ENCODE results near the gene CRTC2.
A peak's percentile ranks its signal among the peaks of the same experiment; 100 is the strongest.

The CRTC2 gene

DNA sequence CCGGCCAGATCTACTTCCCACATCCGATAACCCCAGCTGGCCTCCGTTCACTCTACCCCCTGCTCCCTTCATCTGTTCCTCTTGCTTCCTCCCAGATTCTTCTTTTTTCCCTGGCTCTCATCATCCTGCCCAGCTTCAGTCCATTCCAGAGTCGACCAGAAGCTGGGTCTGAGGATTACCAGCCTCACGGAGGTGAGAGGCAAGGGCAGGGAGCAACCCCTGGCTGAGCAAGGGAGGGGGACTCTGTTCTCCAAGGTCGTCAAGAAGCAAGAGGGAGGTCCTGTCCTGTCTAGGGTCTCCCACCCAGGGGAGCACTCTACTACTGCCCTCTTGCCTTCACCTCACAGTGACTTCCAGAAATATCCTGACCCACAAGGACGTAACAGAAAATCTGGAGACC lies 15.1 kb upstream of the CRTC2 start:
- DNase-seq = no peak

DNA sequence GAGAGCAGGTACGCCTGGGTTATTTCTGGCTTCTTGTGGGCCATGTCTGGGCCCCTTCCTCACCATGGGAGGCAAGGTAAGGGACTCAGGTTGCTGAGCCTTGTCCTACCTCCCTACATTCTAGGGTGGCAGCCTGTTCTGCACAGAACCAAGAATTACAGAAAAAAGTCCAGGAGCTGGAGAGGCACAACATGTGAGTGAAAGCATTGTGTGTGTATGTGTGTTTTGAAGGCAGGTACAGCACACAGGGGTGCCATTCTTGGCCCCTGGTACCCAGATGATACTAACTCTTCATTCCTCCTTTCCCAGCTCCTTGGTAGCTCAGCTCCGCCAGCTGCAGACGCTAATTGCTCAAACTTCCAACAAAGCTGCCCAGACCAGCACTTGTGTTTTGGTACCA lies 14.7 kb upstream of the CRTC2 start:
- DNase-seq = no peak

DNA sequence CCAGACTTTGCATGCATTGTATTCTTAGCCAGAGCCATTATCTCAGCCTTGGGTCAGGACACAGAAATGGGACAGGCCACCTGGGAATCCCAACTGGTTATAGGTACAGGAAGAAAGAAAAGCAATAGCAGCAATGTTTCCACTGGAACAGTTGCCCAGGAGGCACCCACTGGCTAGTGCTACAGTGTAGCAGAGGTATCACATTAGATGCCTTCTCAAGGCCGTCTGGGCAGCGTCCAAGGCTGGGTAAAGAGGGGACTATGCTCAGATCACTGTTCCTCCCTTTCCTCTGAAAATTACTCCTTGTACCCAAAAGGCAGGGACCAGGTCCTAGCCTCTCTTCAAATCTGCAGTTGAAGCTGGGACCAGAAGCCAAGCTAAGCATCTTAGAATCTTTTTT lies 11.9 kb upstream of the CRTC2 start:
- DNase-seq = no peak

DNA sequence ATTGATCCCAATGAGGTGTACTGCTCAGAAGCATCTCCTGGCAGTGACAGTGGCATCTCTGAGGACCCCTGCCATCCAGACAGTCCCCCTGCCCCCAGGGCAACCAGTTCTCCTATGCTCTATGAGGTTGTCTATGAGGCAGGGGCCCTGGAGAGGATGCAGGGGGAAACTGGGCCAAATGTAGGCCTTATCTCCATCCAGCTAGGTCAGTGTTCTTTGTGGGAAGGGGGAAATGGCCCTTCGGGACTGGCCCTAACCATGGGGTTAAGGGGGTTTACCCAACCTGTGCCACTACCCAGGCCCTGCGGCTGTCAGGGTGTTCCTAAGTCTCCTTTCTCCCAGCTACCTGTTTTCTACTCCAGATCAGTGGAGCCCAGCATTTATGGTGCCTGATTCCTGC lies 10.6 kb upstream of the CRTC2 start:
- DNase-seq = no peak

DNA sequence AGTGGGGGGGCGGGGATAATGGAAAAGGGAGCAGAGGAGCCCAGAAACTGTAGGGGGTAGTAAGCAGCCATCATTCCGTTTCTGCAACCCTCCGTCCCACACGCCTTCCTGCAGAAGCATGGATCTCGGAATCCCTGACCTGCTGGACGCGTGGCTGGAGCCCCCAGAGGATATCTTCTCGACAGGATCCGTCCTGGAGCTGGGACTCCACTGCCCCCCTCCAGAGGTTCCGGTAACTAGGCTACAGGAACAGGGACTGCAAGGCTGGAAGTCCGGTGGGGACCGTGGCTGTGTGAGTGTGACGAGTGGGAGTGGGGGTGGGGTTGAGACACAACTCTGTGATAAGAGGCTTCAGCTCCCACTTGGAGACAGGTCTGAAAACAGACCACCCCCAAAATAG lies 10.0 kb upstream of the CRTC2 start:
- DNase-seq = no peak

DNA sequence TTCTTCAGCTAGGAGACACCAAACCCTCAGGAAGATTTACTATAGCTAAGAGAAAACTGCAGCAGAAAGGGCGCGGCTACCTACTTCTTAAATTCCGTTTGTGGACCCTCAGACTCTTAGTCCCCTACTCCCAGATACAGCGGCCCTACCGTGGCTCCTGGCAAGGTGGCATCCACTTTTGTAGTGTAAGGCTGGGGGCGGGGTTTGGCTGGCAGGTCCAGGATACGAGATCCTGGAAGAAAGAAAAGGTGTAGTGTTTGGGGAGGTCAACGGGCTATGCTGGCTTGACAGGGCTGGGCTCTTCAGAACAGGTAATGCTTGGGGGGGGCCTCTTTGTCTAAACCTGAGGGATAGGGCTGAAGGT lies 9.6 kb upstream of the CRTC2 start:
- DNase-seq = no peak

DNA sequence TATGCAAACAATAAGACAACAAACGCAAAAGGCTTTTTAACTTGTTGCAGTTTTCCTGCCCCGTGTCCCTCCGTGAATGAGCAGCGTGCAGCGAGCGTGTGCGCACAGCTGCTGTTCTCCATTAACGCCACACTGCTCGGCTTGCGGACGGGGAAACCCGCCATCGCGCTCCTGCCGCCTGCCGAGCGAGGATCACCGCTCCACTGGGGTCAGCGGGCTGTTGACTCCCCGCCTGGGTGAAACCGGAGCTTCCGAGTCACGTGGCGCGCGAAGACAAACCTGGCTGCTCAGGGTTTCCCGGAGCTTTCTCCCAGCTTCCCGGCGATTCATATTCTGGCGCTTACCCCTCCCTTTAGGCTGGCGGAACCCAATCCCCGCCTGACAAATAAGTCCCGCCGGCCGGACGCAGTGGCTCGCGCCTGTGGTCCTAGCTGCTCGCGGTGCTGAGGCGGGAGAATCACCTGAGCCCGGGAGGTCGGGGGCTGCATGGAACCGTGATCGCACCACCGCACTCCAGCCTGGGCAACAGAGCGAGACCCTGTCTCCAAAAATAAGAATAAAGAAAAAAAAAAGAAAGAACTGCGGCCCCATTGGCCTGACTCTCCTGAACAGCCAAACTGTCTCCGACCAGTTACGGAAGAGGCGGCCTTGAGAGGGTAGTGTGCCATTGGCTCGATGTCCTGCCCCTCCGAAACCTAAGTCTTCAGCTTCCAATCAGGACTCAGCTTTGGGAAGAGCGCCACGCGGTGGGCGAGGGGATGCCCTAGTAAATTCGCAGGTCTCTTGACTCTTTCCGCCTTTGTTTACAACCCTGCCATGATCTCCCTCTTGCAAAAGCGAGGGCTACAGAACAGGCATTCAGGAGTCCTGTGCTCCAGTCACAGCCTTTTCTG lies 8.9 kb upstream of the CRTC2 start, which contains the start of gene CREB3L4:
TSS of gene CREB3L4 (plus strand) at position 796 of the 893 bp plus-strand sequence. CDS start 624 bp downstream, outside the sequence.
- peak; percentile 76 for DNase-seq

DNA sequence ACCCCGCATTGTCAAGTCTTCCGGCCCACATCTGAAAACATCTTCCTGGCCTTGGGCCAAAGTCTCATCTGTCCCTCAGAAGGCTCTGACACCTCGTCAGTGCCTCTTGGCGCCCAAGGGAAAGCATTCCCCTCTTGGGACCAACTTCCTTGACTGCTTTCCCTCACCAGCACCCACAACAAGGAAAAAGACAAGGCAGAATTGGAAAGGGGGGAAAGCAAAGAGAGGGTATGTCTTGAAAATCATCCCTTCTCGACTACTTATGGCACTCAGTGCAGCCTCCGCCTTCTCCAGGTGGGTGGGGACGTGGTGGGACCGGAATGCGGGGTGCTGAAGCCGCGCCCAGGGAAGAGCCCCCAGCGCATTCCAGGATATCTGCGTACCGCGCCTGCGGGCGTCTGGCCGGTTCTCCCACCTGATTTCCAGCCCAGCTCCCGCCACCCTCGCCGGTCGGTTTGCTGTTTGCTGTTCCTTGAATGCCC lies 5.5 kb upstream of the CRTC2 start:
- no peak for DNase-seq

DNA sequence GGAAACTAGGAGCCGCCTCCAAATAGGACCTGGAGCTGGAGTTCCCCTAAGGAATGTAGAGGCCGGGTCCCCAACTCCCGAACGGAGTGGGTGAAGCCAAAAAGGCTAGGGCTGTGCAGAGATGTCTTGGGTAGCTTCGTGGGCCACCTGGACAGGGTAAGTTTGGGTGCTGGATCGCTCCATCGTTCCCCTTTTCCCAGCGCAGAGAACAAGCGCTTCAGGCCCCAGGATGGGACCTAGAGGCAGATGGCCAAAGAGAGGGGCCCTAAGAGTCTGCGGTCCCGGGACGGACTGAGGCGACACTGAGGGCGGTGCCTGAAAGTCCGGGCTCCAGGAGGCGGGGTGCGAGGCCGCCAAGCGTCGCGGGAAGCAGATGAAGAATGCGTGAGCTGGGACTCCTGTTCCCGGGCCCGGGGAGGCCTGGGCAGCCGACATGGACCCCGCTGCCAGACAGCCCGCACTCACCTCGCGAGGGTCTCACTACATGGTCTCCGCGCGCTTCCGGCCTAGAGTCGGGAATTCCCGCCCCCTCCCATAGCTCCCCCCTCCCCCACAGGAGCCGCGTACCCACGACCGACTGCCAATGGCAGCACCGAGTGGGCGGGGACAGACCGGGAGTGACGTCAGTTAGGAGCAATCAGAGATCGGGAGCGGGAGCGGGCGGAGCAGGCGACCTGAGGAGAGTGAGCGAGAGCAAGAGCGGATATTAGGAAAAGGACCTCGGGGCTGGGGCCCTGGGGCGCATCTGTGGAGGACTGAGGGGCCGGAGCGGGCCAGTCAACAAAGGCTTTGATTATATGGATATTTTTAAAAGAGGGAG lies 4.8 kb upstream of the CRTC2 start, which contains the start of gene SLC39A1:
TSS of gene SLC39A1 (minus strand) at position 508 of the 820 bp plus-strand sequence. CDS start 822 bp downstream, outside the sequence.
- peak; percentile 87 for DNase-seq

DNA sequence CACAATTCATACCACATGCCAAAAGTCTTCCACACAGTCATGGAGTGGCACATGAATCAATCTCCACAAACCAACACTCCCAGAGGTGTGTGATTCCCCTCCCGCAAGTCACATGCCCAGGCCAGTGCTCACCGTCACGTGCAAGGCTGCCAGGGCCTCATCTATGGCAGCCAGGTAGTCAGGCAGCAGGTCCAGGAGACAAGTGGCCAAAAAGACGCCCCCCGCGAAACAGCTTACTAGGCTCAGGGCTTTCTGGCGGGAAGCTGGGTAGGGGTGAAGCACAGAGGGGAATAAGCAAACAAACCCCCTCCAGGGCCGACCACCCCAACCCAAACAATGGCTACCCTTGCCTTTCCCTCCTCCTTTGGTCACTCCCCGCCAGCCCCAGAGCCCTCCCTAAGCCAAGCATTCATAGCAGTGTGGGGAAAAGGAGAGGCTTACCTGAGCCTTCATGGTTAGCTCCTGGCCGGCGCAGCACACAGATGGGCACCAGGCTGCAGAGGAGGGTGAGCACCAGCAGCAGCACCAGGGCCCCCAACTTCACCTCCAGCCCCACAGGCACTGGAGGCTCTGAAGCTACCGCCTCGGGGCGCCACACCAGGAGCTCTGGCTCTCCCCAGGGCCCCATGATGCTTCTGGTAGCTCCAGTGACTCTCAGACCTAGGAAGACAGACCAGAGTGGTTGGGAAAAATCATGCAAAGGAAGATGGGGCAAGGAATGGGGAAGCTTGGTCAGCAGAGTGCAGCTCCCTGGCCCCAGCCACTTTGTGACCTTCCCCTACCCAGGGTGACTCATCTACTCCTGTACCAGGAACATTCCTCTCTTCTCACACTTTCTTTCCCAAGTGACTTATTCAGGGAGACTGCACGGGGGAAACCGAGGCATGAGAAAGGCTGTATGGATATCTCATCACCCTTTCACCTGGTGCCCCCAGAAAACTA lies 3.9 kb upstream of the CRTC2 start:
- no peak for DNase-seq

DNA sequence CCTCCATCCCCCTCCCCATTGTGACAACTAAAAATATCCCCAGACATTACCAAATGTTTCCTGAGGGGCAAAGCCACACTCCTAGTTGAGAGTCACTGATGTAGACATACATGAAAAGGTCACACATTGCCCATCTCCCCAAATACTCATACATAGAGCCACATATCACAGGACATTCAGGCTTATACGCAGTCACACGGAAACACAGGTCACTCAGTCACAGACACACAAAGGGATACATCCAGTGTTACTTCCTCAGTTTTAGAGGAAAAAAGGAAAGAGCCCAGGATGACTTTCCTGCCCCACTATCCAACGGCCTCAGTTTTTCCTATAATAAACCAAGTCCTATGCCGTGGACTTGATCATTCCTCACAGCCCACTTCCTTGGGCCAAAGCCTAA lies 3.0 kb upstream of the CRTC2 start:
- no peak for DNase-seq

DNA sequence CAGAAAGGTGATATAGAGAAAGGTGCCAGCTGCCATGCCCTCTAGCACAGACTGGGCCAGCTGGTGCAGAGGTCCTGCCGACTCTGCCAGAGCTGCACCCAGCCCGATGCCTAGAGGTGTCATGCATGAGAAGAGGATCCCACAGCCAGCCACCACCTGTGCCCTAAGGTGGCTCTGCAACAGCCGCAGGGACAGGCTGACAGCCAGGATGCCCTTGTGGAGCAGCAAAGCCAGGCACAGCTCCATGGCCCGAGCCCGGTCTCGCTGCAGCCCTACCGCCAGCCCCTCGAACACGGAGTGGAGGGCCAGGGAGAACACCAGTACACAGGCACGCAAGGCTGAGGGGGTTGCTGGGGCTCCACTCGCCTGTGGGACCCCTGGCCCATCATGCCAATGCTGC lies 1.8 kb upstream of the CRTC2 start:
- no peak for DNase-seq

DNA sequence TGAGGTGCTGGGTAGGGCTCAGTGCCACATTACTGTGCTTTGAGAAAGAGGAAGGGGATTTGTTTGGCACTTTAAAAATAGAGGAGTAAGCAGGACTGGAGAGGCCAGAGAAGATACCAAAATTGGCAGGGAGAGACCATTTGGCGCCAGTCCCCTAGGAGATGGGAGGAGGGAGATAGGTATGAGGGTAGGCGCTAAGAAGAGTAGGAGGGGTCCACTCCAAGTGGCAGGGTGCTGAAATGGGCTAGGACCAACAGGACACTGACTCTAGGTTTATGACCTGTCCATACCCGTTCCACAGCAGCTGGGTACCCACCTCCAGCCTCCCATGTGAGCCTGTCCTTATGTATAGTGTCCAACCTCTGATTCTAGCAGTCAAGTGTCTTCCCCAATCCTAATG lies 1.0 kb upstream of the CRTC2 start:
- no peak for DNase-seq

DNA sequence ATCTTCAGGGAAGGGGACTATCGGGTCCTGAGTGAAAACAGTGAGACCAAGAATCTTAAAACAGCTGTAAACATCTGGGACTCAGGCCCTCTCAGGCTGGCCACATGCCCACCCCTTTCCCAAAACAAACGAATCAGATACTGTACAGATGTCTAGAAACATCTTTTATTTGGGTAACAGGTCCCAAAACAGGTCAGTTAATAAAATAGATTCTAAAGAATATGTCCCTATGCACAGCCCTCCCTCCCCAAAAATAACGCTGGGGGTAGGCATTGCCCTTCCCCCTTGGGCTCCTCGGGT lies 499 bp upstream of the CRTC2 start:
- no peak for DNase-seq

DNA sequence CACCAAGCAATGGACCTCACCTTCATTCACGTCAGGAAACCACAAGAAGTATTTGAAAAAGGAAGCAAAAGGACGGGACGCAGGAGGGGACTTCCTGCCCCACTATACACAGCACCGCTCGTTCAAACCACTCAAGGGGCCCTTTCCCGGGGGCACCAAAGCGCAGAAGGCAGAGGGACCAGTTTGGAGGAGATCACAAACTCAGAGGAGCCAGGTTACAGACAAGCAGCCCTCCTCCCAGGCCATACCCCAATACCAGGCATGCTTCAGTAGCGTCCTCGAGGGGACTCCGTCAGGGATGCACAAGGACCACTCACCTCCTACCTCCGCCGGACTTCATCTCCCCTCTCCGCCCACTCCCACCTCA lies 685 bp downstream of the CRTC2 start:
- DNase-seq = no peak

DNA sequence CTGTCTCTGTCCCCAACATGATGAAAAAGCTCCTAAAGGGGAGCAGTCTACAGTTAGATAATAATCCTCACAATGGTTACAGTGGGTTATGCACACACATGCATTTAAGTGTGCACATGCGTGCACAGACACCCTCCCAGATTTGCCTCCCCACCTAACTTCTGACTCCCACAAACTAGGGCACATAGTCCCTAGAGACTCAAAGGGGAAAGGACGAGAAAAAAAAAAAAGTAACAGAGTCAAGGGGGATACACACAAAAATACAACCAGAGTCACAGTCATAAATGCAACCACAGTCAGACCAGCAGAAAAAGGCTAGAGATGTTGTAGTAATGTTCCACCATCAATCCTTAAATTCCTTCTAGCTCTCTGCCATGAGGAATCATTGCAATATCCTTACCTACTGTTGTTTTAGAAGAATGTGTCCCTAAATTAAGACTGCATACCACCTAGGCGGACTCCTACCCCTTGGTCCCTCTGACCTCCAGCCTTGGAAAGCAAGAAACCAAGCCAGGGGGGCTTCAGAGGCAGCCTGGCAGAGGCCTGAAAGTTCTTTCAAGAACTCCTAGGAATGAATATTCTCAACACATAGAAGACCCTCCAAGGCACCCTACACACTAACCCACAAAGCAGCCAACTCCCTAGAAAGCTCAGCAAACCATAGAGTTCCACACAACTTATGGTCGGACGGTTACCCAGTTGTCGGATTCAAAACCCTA lies 1.3 kb downstream of the CRTC2 start:
- no peak for DNase-seq

DNA sequence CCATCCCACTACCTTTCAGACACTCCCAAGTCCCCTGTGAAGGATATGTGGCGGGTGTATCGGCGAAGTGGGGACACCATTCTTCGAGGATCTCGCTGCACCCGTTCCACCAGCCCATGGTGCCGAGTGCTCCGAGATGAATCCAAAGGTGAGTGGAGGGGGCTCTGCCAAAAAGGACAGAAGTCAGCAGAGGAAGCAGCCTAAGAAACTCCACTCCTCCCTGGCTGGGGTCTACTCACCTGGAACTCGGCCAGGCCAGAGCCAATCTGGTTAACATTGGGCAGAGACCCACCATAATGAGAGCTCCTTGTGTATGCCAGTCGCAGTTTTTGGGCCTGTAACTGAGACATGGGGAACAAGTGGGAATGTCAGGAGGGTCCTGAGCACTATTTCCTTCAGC lies 3.6 kb downstream of the CRTC2 start:
- DNase-seq = no peak

DNA sequence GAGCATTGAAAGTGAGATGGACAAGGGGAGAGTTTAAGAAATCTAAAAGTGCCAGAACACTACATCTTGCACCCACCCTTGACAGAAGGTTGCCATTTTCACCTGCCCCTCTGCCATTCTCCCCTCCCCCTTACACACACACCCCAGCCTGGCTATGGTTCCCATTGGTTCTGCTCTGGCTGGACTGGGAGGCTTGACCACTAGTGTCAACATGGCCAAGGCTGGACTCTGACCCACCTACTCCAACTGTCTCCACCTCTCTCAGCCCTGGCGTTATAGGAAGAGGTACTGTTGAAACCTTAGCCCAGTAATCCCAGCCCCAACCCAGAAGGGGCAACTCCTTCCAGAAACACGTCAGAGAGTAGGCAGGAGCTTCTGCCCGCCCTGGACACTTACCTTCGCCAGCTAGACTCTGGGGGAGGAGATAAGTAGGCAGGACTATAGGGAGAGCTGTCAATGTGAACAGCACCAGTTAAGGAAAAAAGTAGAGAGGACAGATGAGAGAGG lies 4.5 kb downstream of the CRTC2 start:
- no peak for DNase-seq

DNA sequence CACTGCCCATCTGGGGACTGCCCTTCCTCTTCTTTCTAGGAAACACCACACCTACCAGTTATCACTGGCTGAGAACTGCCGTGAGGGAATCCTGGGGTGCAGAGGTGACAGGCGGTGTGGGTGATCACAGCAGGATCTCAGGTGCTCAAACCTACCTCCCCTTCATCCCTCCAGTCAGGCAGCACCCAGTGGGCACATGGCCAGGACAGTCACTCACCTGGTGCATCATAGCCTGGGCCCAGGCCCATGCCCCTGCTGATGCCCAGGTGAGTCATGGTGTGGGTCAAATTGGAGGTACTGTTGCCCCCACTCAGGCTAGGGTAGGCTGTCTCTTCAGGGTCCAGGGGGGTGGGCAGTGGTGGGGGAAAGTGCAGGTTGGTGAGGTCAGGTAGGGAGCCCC lies 6.6 kb downstream of the CRTC2 start:
- no peak for DNase-seq

DNA sequence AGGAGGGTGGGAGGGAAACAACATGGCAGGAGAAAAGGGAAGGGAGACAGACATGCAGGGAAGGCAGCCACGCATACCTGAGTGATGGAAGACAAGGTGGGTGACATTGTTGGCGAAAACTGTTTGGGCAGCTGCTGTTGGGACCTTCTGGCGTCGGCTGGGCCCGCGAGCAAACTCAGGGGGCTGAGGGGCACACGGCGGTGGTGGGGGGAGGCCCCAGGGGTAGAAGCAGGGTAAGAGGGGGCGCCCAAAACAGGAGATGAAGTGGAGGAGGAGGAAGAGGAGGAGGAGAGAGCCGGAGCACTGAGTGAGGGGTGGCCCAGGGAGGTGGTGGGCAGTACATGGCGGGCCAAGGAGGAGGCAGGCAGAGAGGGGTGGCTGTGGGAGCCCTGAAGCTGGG lies 7.2 kb downstream of the CRTC2 start:
- no peak for DNase-seq

DNA sequence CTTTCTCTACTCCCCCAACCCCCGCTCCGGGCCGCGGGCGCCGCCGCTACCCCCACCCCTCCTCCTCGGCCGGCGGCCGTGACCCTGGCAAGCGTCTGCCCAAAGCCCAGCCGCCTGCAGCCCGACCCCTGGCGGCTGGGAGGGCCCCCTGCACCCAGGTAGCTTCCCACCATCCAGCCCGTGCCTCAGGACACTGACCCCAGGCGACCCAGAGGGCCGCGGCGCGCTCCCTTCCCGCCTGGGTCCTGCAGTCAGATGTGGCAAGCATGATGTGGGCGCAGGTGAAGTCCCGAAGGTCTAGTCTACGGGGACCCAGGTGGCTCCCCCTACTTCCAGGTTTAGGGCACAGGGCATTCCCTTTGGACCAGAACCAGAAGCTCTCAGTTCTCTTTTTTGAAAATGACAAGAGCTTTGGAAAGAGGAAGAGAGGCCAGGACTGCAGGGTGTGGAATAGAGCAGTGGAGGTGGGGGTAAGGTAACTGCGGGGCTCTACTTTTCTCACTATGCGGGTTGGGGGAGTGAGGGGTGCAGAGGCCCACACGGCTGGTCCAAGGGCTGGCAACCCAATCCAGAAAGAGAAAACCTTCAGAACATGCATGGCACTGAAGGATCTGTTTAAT lies 11.7 kb downstream of the CRTC2 start, which contains the start of gene DENND4B:
TSS of gene DENND4B (minus strand) at position 97 of the 620 bp plus-strand sequence. CDS start 2,344 bp downstream, outside the sequence.
- DNase-seq = peak; percentile 34
